Lower leg skin (tissue), 3 donors: Measurements from ENCODE around the gene ARHGAP19.

Experiments
- CTCF ChIP-seq, 3 donors: fragments of 450-650 bp; IDR thresholded peaks; one replicate each; pipeline ENCODE4 v1.5.1; 2016; ENCODE audit warnings: antibody characterized with exemption in 3 of 3, mild to moderate bottlenecking in 3 of 3, moderate library complexity in 2 of 3
- POLR2A ChIP-seq, 2 donors: fragments of 450-650 bp; IDR thresholded peaks; one replicate each; pipeline ENCODE4 v1.6.1; 2016 to 2017; ENCODE audit warnings: antibody characterized with exemption in 2 of 2, mild to moderate bottlenecking in 1 of 2, moderate library complexity in 1 of 2

DNA sequence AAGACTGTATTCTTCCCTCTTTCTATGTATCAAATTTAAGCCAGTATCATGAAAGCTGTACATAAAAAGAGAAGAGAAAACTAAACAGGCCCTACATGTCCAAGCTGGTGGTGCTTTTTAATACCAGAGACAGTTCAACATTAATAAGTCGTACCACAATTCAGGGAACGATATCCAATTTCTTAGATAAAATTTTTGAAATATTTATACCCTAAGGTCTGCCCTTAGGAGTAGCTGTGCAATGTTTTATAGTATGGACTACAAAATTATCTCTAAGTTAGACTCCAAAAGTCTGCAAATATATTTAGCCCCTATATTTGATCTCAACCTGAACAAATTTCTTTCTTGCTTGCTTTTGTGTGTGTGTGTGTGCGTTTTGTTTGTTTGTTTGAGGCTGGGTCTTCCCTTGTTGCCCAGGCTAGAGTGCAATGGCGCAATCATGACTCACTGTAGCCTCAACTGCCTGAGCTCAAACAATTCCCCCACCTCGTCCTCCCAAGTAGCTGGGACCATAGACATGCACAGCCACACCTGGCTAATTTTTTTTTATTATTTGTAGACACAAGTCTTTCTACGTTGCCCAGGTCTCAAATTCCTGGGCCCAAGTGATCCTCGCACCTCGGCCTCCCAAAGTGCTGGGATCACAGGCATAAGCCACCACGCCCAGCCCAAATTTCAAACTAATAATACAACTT is 13.2 kb downstream of the ARHGAP19 start:
- TF ChIP-seq POLR2A (IDR thresholded peaks at IDR 0.05) = no peak
- TF ChIP-seq CTCF (IDR thresholded peaks at IDR 0.05) = no peak
